ENCODE data around the gene LAMC3. TPM values are rescaled to one million over a fixed set of nuclear protein-coding genes. Genes with fewer than 3 reads are reported as not detected.

The LAMC3 gene
- total and polyA plus RNA-seq, 9 of the 15 experiments (the other 6 are each of a cell fraction or from before 2014, with no cell fraction given), result 0.10 TPM; not detected in 8

DNA sequence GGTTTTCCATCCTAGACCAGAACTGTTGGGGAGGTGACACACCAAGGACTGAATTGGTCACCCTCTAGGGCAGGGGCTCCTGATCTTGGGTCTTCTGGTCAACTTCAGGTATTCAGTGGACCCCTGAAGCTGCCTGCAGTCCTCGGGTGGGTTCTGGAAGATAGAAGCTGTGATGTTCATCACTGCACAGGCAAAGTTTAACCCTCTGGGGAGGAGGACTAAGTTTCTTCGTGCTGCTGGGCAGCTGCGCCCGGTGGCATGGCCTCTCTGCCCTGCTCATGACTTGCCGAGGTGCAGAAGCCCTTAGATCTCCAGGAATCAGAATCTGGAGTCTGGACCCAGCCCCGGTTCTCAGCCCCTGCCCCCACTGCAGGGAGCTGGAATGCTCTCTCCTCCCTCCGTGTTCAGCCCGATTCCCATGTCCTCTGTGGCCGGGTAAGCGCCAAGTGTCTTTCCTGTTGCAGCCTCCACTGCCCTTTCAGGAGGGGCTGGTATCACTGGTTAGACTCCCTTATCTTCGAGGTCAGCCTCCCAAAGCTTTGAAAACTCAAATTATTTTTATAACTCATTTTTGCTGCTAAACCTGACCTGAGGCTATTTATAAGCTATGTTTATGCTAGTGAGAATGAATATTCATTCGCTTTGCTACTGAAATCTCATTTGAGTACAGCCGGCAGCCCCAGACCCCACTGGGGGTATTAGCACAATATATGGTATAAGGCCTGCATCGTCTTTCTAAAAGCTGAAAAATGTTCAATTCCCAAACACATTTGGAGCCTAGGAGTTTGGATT lies 1.7 kb downstream of the LAMC3 start:
- no TSS peak for BruUV-seq (replicated peaks)
- H2AFZ ChIP-seq (ENCODE audit: low read depth, low read length), result no peak overlapping the region
- no peaks in the 10 kb centered on the region for H3K9me3 ChIP-seq (replicated peaks; ENCODE audit: control insufficient read depth, insufficient read depth, low read depth, low read length)
- ChIA-PET POLR2A (interaction anchor here (0.5 to 6.7 kb wide), 17 partner anchors 8 to 327 kb away, joined by 3 to 122 read pairs (median 5); no protein-coding TSS in a partner anchor), CTCF (ENCODE audit: low intra/inter-chr PET ratio) (no interaction called here)
- H3K36me3 ChIP-seq (ENCODE audit: control insufficient read depth, insufficient read depth, low read length), result no peaks in the 10 kb centered on the region
- H3K79me2 ChIP-seq (ENCODE audit: control insufficient read depth, insufficient read depth, low read length), result no peaks in the 10 kb centered on the region
- TF ChIP-seq ZNF395 (CRISPR knock-in tag; IDR thresholded peaks at IDR 0.05) (no peak), ETS2 (tag; IDR thresholded peaks at IDR 0.05; ENCODE audit: borderline replicate concordance, poor library complexity, severe bottlenecking) (no peak), SRSF1 (IDR thresholded peaks at IDR 0.05; ENCODE audit: low read depth, low read length) (no peak), E2F4 (CRISPR knock-in tag; IDR thresholded peaks at IDR 0.05; ENCODE audit: low read depth) (no peak), FOSL1 (tag; conservative IDR thresholded peaks at IDR 0.05) (no peak), NFATC3 (IDR thresholded peaks at IDR 0.05) (no peak)
- TF ChIP-seq, protein P1, sequence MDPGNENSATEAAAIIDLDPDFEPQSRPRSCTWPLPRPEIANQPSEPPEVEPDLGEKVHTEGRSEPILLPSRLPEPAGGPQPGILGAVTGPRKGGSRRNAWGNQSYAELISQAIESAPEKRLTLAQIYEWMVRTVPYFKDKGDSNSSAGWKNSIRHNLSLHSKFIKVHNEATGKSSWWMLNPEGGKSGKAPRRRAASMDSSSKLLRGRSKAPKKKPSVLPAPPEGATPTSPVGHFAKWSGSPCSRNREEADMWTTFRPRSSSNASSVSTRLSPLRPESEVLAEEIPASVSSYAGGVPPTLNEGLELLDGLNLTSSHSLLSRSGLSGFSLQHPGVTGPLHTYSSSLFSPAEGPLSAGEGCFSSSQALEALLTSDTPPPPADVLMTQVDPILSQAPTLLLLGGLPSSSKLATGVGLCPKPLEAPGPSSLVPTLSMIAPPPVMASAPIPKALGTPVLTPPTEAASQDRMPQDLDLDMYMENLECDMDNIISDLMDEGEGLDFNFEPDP (CRISPR knock-in tag; IDR thresholded peaks at IDR 0.05), result no peak
- TF ChIP-seq, protein P2, sequence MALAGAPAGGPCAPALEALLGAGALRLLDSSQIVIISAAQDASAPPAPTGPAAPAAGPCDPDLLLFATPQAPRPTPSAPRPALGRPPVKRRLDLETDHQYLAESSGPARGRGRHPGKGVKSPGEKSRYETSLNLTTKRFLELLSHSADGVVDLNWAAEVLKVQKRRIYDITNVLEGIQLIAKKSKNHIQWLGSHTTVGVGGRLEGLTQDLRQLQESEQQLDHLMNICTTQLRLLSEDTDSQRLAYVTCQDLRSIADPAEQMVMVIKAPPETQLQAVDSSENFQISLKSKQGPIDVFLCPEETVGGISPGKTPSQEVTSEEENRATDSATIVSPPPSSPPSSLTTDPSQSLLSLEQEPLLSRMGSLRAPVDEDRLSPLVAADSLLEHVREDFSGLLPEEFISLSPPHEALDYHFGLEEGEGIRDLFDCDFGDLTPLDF (CRISPR knock-in tag; IDR thresholded peaks at IDR 0.05), result 0 out of 2 replicates have a peak, but pooled peaks have one; percentile 32
- H3K9ac ChIP-seq (ENCODE audit: insufficient read depth in 1 of 2, low read depth in 2 of 2, low read length in 2 of 2), result 0 out of 4 replicates have a peak overlapping the region, but pooled peaks of 1 of the 2 experiments have one; percentile 2
- peaks cover 72 to 94% of the 10 kb centered on the region in 2 experiments for H3K27me3 ChIP-seq (ENCODE audit: control insufficient read depth in 2 of 2, insufficient read depth in 2 of 2, low read length in 2 of 2)
- H3K4me2 ChIP-seq (ENCODE audit: insufficient read depth, low read length), result no peak overlapping the region
- DNase-seq (ENCODE audit: extremely low read depth in 1 of 4, low spot score in 3 of 4) (peak in 3 of 4 experiments; percentile 64 to 72 (median 66)), ATAC-seq (no peak), FAIRE-seq (no peak)
- H3K4me1 ChIP-seq (replicated peaks in 1 of 2; ENCODE audit: control insufficient read depth in 2 of 2, insufficient read depth in 2 of 2, low read length in 2 of 2), result peaks cover 7 to 27% of the 10 kb centered on the region in 2 experiments; a peak in 3 of 5 replicates
- WGBS (ENCODE audit: insufficient coverage, low coverage, missing lambda C conversion rate), result 6% methylated on average over 14 of the region's 14 CpGs
- no peak overlapping the region for H3K4me3 ChIP-seq
- peaks cover 41% of the 10 kb centered on the region for H4K20me1 ChIP-seq (replicated peaks; ENCODE audit: control insufficient read depth, insufficient read depth, low read length)
- H3K27ac ChIP-seq (ENCODE audit: extremely low read depth, low read depth, low read length), result no peak overlapping the region
- H3K9me1 ChIP-seq (ENCODE audit: control insufficient read depth, insufficient read depth, low read length), result peaks cover 15% of the 10 kb centered on the region
- intact Hi-C loops (cut with micrococcal nuclease), result no loop called here
- in situ Hi-C loops (cut with MboI), result no loop called here

Data from K562 (cell line).